Endothelial cell of umbilical vein (primary cell): ENCODE measurements around the gene GAN. TPM values are rescaled to one million over a fixed set of nuclear protein-coding genes. Genes with fewer than 3 reads are reported as not detected.
A peak's percentile ranks its signal among the peaks of the same experiment; 100 is the strongest.

Experiments used
- BruUV-seq: library from RNA; stranded (reverse); fragments of 400-500 nt; replicated peaks from 2 replicates; lab custom pipeline; 2021; lab: Mats Ljungman, UMichigan
- CTCF ChIA-PET: fragments of 300-600, 350-600 bp; sonication (Branson Sonifier 250); formaldehyde crosslinking; loops from one replicate; lab custom pipeline; 2021; ENCODE audit warnings: antibody characterized with exemption, inconsistent platforms; lab: Charles Lee
- POLR2A ChIA-PET: fragments of 300-600, 350-600 bp; sonication (Branson Sonifier 250); formaldehyde crosslinking; loops from one replicate; lab custom pipeline; 2021; ENCODE audit warnings: antibody characterized with exemption, inconsistent platforms; lab: Charles Lee
- DNase-seq: peaks from one replicate; pipeline ENCODE4 v3.0.0-alpha.2; 2011; ENCODE audit warnings: low read depth, low spot score
- FAIRE-seq: peaks from 2 replicates; lab custom pipeline; 2011; peaks lifted over from hg19 to GRCh38; lab: Jason Lieb, UNC
- H2AFZ ChIP-seq: 2 replicates; pipeline ENCODE4 v1.6.0; 2012; ENCODE audit warnings: low read depth, low read length, control low read depth, inconsistent platforms
- H3K27ac ChIP-seq: 2 replicates; pipeline ENCODE4 v1.5.1; 2011; ENCODE audit warnings: low read depth, mild to moderate bottlenecking, control low read depth, low read length, moderate library complexity; ENCODE audit not compliant: insufficient read depth
- H3K27me3 ChIP-seq, 2 experiments: 2 replicates each; pipeline versions ENCODE4 v1.6.0 to v1.6.1; 2011; ENCODE audit warnings: low read length in 2 of 2, mixed read lengths in 1 of 2; ENCODE audit not compliant: control insufficient read depth in 2 of 2, insufficient read depth in 2 of 2
- H3K36me3 ChIP-seq, 2 experiments: 2 replicates in 1 of 2; 3 replicates in 1 of 2; pipeline ENCODE4 v1.5.1; 2011; ENCODE audit warnings: low read length in 2 of 2, mild to moderate bottlenecking in 1 of 2, moderate library complexity in 1 of 2; ENCODE audit not compliant: control insufficient read depth in 2 of 2, insufficient read depth in 2 of 2; ENCODE audit errors: extremely low read depth in 1 of 2
- H3K4me1 ChIP-seq: 3 replicates; pipeline ENCODE4 v1.5.1; 2011; ENCODE audit warnings: mild to moderate bottlenecking, low read length; ENCODE audit not compliant: control insufficient read depth, insufficient read depth; ENCODE audit errors: extremely low read depth
- H3K4me2 ChIP-seq: 2 replicates; pipeline ENCODE4 v1.6.1; 2011; ENCODE audit warnings: low read length, control low read depth, mixed read lengths; ENCODE audit not compliant: insufficient read depth
- H3K4me3 ChIP-seq, 3 experiments: fragments of 200-600 bp in 1 of 3; sonication (generic), shearing (Covaris generic) in 1 of 3; replicated peaks in 1 of 3; 2 replicates each; pipeline ENCODE4 v1.5.1; 2011 to 2016; ENCODE audit warnings: control low read depth in 3 of 3, low read length in 3 of 3, mild to moderate bottlenecking in 2 of 3, inconsistent platforms in 1 of 3, low read depth in 1 of 3, moderate library complexity in 1 of 3; ENCODE audit not compliant: insufficient read depth in 1 of 3
- H3K79me2 ChIP-seq: 2 replicates; pipeline ENCODE4 v1.6.0; 2012; ENCODE audit warnings: low read length, inconsistent platforms; ENCODE audit not compliant: control insufficient read depth, insufficient read depth
- H3K9ac ChIP-seq: replicated peaks from 2 replicates; pipeline ENCODE3; 2011; ENCODE audit warnings: low read length, control low read depth; ENCODE audit not compliant: insufficient read depth; ENCODE audit errors: extremely low read depth
- H3K9me1 ChIP-seq: replicated peaks from 3 replicates; pipeline ENCODE4 v1.6.0; 2011; ENCODE audit warnings: mild to moderate bottlenecking, low read length; ENCODE audit not compliant: control insufficient read depth, insufficient read depth; ENCODE audit errors: extremely low read depth
- H3K9me3 ChIP-seq: replicated peaks from 2 replicates; pipeline ENCODE4 v1.5.1; 2012; ENCODE audit warnings: low read length, inconsistent platforms; ENCODE audit not compliant: control insufficient read depth, insufficient read depth
- H4K20me1 ChIP-seq: replicated peaks from 2 replicates; pipeline ENCODE3; 2011; ENCODE audit warnings: mild to moderate bottlenecking, low read length; ENCODE audit not compliant: control insufficient read depth, insufficient read depth; ENCODE audit errors: extremely low read depth
- EZH2 ChIP-seq: IDR thresholded peaks from 2 replicates; pipeline ENCODE4 v1.6.1; 2012; ENCODE audit warnings: borderline replicate concordance, low read depth, mild to moderate bottlenecking, moderate library complexity, low read length, inconsistent platforms; ENCODE audit not compliant: severe bottlenecking
- FOS ChIP-seq: IDR thresholded peaks from 2 replicates; pipeline ENCODE4 v1.6.1; 2011; ENCODE audit warnings: mild to moderate bottlenecking, low read length, moderate library complexity, borderline replicate concordance; ENCODE audit not compliant: insufficient read depth
- GATA2 ChIP-seq: IDR thresholded peaks from 2 replicates; pipeline ENCODE4 v1.7.0; 2011; ENCODE audit warnings: low read depth, mild to moderate bottlenecking, moderate library complexity, mixed read lengths, low read length; ENCODE audit not compliant: insufficient read length, insufficient read depth
- JUN ChIP-seq: IDR thresholded peaks from 2 replicates; pipeline ENCODE4 v1.6.1; 2011; ENCODE audit warnings: borderline replicate concordance, low read depth; ENCODE audit not compliant: insufficient read length, insufficient read depth
- MYC ChIP-seq: IDR thresholded peaks from one replicate; pipeline ENCODE4 v1.6.1; 2011; ENCODE audit warnings: mild to moderate bottlenecking, low read depth, low read length
- POLR2A ChIP-seq: IDR thresholded peaks from 2 replicates; pipeline ENCODE4 v1.6.1; 2012; ENCODE audit warnings: low read depth, mild to moderate bottlenecking, control low read depth, low read length
- POLR2AphosphoS5 ChIP-seq: IDR thresholded peaks from 2 replicates; pipeline ENCODE4 v1.6.1; 2012; ENCODE audit warnings: low read depth, mild to moderate bottlenecking, control low read depth, low read length, moderate library complexity; ENCODE audit not compliant: insufficient read depth
- dilution Hi-C: fragments of 300-500 bp; cut with MboI; formaldehyde crosslinking; loops from one replicate; pipeline ENCODE4 v1.15.0; 2019; ENCODE audit warnings: low sequenced_read_pairs; ENCODE audit not compliant: extremely low pct_ligation_motif_present
- intact Hi-C: fragments of 100-400 bp; cut with micrococcal nuclease; formaldehyde crosslinking; loops from one replicate; pipeline ENCODE4 v1.10.0; 2022
- polyA plus RNA-seq, 4 experiments: library from polyadenylated mRNA; depleted of rRNA in 3 of 4; stranded (reverse) in 3 of 4; unstranded in 1 of 4; fragments of >200 nt; gene quantifications; 2 replicates each; pipeline versions ENCODE4 v1.2.1 to v1.2.3, GENCODE V29; 2011 to 2012; ENCODE audit warnings: missing spikeins in 1 of 4
- total RNA-seq: library from RNA; stranded (reverse); gene quantifications from 2 replicates; pipeline ENCODE4 v1.2.3, GENCODE V29; 2021
- TF ChIP-seq, protein P1 (sequence below): IDR thresholded peaks from 2 replicates; pipeline ENCODE4 v1.6.1; 2011; ENCODE audit not compliant: insufficient read depth, insufficient read length
- TF ChIP-seq, protein P2 (sequence below), 2 donors: IDR thresholded peaks; 1 replicate in 1 of 2; 2 replicates in 1 of 2; pipeline ENCODE4 v1.5.1; 2011; ENCODE audit warnings: low read length in 2 of 2, mild to moderate bottlenecking in 2 of 2, moderate library complexity in 2 of 2, control low read depth in 1 of 2, inconsistent platforms in 1 of 2, low read depth in 1 of 2; ENCODE audit not compliant: insufficient read depth in 1 of 2; ENCODE audit errors: extremely low read depth in 1 of 2

The GAN gene
- total and polyA plus RNA-seq, 2 donors (not counting 3 experiments of a cell fraction or from before 2014, with no cell fraction given), result 1.8 to 11.1 TPM

DNA sequence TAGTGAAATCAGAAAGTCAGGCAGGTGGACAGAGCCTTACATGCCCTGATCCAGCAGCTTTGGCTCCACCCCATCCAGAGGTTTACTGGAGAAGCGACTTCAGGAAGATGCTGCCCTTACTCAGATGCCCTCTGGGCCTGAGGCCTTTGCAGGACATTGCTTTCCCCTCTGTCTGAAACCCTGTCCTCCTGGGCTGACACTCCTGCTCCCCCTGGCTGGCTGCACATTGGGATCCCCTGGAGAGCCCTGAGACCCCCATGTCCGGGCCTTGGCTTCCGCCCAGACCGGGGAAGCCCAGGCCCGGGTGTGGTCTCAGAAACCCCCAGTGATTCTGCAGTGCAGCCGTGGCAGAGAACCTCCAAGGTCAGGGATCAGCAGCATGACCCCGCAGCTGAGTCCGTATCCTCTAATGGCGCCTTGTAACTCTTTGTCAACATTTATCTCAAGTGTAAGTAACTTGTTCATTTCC, 39.7 kb upstream of the GAN start:
- FAIRE-seq, result no peak
- no peaks in the 10 kb centered on the region for H4K20me1 ChIP-seq
- TF ChIP-seq, protein P1, sequence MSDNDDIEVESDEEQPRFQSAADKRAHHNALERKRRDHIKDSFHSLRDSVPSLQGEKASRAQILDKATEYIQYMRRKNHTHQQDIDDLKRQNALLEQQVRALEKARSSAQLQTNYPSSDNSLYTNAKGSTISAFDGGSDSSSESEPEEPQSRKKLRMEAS, result no peak
- no peak for TF ChIP-seq GATA2
- TF ChIP-seq FOS, result no peak
- TF ChIP-seq POLR2AphosphoS5, result no peak
- no peak for TF ChIP-seq POLR2A
- TF ChIP-seq, protein P2, sequence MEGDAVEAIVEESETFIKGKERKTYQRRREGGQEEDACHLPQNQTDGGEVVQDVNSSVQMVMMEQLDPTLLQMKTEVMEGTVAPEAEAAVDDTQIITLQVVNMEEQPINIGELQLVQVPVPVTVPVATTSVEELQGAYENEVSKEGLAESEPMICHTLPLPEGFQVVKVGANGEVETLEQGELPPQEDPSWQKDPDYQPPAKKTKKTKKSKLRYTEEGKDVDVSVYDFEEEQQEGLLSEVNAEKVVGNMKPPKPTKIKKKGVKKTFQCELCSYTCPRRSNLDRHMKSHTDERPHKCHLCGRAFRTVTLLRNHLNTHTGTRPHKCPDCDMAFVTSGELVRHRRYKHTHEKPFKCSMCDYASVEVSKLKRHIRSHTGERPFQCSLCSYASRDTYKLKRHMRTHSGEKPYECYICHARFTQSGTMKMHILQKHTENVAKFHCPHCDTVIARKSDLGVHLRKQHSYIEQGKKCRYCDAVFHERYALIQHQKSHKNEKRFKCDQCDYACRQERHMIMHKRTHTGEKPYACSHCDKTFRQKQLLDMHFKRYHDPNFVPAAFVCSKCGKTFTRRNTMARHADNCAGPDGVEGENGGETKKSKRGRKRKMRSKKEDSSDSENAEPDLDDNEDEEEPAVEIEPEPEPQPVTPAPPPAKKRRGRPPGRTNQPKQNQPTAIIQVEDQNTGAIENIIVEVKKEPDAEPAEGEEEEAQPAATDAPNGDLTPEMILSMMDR (IDR thresholded peaks at IDR 0.05; ENCODE audit: extremely low read depth in 1 of 2, insufficient read depth in 1 of 2, low read depth in 1 of 2, low read length in 2 of 2), result no peak
- TF ChIP-seq EZH2, result no peak
- no peak for TF ChIP-seq MYC
- TF ChIP-seq JUN, result no peak
- peak overlapping the region; percentile 26 for H2AFZ ChIP-seq
- ChIA-PET POLR2A (no interaction called here), CTCF (interaction anchor here (1.0 kb wide), 1 partner anchor 11 kb away, joined by 3 read pairs; no protein-coding TSS in a partner anchor)
- peaks cover 12% of the 10 kb centered on the region for H3K4me1 ChIP-seq
- intact Hi-C loops (no loop called here), dilution Hi-C loops (no loop called here)
- DNase-seq, result no peak
- H3K4me3 ChIP-seq, result no peak overlapping the region
- H3K4me2 ChIP-seq, result no peak overlapping the region
- no peaks in the 10 kb centered on the region for H3K79me2 ChIP-seq
- H3K36me3 ChIP-seq, result no peaks in the 10 kb centered on the region
- H3K9me1 ChIP-seq, result no peaks in the 10 kb centered on the region
- no peaks in the 10 kb centered on the region for H3K9me3 ChIP-seq
- no peak overlapping the region for H3K9ac ChIP-seq
- no peaks in the 10 kb centered on the region for H3K27me3 ChIP-seq
- no peak overlapping the region for H3K27ac ChIP-seq
- BruUV-seq, result no TSS peak
